ENCODE measurements around the gene GNG13.
"Not testable (repeated sequence)": the region's sequence is repeated elsewhere in the genome, so short reads cannot be mapped to it uniquely, and the experiment has no call there.

Gene GNG13

DNA sequence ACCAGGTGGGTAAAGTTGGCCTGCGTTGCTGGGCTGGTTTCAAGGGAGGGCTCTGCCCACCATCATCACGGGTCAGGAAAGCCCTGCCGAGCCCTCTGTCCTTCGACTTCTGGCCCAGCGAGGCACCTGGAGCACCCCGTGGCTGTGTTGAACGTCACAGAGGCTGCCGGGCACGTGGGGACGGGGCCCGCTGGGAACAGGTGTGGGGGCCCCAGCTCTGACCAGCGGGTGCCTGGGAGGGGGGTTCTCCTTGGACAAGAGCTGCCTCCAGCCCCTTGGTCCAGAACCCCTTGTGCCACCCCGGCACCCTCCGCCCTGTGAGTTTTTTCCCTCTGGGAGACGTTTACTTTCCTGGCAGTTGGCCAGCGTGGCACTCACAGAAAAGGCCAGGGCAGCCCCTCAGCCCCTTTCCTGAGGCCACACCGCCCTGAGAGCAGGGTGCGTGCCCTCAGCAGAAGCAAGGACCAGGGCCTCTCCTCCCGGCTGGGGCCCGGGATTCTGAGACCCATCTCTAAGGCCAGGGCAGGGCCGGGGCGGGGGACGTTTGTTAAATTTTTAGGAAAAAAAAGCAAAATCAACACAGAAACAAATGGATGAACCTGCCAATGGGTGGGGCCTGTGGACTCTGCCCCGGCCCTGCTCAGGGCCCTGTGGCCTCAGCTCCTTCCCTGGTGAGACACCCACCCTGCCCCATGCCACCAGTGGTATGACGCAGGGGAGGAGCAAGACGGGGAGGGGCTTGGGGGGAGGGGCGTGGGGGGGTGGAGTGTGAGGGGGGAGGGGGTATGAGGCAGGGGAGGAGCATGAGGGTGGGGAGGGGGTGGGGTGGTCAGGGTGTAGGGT lies 31.3 kb upstream of the GNG13 start:
- no peak for DNase-seq

DNA sequence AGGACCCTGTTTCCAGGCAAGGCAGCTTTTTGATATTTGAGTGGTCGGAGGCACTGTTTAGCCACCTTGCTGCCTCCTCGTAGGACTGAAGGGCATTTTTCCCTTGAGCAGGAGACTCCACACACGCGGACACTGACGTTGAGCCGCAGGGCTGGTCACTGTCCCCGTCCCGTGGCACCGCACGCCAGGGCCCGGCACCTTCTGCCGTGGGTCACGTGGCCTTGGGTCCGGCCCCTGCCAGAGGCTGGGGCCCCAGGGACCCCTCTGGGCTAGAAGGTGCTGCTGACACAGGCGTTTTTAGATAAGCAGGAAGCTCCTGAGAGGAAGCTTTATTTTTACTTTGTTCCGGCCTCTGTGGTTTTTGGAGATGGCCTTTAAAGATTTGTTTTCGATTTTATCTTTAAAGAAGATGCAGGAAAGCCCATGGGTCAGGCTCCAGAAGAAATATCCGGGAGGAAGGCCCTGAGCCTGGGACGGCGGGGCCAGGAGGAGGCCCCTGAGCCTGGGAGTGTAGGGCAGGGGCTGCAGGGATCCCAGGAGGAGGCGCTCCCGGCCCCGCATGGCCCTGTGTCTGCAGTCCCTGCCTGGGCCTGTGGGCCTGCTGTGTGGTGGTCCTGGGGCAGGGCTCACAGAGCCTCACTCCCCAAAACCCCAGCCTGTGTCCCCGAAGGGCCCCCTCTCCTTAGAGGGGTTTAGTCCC lies 30.5 kb upstream of the GNG13 start:
- no peak for DNase-seq

DNA sequence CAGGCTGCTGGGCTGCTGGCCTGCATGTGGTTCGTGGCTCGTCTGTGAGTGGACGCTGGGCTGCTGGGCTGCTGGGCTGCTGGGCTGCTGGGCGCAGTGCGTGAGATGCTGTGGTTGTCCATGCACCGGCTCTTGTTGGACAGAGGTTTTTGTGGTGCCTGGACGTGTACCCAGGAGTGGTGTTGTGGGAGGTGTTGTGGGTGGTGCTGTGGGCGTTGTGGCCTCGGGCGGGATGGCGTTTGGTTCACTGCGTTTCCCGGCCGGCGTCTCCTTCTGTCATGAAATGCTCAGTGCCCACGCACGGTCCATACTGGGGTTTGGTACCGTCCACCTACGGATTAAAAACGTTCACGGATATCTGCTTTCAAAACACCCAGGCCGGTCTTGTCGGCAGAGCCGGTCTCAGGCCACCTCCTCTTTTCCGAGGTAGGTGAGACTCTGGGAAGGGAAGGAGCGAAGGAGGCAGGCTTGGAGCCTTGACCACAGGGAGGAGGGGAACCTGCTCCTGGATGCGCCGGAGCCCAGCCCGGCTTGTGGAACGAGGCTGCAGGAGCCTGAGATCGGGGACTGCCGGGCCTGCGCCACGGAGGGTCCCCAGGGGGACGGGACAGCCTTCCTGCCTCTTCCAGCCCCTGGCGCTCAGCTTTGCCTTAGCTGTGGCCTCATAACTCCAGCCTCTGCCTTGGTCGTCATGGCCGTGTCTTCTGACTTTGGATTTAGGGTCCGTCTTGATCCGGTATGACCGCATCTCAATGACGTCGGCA lies 29.8 kb upstream of the GNG13 start:
- no peak for DNase-seq

DNA sequence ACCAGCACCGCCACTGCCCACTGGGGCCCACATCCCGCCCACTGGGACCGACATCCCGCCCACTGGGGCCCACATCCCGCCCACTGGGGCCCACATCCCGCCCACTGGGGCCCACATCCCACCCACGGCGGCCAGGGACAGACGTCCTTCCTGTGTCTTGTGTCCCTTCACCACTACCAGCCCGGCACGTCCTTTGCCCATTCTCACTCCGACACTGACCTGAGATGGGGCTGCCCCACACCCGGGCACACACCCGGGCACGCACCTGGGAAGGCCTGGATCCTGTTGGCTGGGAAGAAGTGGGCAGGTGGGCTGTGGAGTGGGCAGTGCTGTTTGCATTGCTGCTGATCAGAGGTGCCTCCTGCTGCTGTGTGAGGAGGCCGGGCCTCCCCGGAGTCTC lies 28.4 kb upstream of the GNG13 start:
- DNase-seq = no peak

DNA sequence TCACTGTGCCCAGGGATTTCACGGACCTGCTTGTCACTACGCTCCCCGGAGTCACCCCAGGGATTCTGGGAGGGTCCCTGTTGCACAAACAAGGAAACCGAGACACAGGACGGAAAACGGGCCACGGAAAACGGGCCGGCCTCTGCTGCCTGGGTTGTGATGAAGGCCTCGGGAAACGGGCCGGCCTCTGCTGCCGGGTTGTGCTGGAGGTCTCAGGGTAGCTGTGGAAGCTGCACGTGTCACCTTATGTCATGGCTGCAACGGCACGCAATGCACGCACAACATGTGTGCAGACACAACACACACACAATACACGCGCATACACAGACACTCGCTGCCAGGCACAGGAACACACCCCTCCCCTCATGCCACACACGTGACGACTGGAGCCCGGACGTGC lies 27.0 kb upstream of the GNG13 start:
- no peak for DNase-seq

DNA sequence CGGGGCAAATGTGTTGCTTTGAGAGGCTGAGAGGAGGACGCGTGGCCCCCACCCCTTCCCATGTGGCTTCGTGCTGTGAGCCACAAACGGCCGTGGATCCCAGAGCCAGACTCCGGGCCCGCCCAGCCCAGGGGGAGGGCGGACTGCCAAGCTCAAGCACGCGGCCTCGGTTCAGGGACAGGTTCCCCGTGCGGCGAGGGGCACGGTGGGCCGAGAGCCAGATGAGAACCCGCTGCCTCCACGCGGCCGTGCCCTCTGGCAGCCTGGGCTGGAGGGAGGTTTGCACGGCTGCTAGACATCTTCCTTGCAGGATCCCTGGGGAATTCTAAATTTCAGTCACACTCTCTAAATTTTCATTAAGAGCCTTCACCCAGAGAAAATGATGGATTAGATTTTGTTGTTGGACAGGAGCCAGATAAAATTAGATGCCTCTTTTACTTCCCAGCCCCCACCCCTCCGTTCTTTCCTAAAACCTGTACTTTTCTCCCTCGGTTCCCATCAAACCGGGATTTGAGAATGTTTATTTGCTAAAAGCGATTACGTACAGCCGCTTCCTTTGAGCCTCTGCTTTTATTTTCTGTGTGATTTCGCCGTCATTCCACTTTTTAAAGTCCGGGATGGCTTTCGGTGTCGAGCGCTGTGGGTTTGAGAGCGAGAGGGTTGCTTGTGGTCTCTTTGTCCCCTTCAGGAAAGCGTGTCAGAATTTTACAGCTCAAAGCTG lies 25.0 kb upstream of the GNG13 start:
- DNase-seq = no peak

DNA sequence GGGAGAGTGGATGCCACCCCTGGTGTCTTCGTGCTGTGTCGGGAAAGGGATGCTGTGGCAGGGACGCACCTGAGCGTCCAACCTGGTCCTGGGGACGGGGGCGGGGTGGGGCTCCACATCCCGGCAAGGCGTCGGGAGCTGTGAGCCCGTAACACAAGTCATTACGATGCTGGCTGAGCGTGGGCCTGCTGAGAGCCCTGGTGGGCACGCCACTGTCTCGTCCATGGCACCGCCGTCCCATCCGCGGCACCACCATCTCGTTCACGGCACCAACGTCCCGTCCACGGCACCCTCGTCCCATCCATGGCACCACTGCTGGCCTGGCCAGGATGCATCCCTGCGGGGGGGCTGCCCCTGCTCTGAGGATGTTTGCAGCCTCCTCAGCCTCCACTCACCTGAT lies 24.1 kb upstream of the GNG13 start:
- no peak for DNase-seq

DNA sequence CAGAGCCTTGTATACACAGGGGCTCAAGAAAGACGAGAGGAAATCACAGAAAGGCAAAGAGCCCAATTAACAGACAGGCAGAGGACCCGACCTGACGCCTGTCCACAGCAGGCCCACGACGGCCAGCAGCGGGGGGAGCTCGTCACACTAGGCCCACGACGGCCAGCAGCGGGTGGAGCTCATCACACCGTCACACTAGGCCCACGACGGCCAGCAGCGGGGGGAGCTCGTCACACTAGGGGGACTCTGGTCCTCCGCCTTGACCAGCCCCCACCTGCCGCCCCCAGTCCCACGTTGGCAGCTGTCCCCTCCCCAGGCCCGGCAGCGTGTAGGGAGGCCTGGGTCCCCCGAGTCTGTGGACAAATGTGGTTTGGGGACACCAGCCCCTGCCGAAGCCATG lies 23.7 kb upstream of the GNG13 start:
- DNase-seq = no peak

DNA sequence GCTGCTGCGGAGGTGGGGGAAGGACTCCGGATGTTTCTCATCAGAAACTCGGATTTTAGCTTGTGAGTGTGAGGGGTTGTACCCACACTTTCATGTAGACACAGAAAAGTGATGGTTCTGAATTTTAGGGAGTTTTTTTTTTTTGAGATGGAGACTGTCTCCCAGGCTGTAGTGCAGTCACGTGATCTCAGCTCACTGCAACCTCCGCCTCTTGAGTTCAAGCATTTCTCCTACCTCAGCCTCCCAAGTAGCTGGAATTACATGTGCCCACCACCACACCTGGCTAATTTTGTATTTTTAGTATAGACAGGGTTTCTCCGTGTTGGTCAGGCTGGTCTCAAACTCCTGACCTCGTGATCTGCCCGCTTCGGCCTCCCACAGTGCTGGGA lies 22.4 kb upstream of the GNG13 start:
- DNase-seq = no peak

DNA sequence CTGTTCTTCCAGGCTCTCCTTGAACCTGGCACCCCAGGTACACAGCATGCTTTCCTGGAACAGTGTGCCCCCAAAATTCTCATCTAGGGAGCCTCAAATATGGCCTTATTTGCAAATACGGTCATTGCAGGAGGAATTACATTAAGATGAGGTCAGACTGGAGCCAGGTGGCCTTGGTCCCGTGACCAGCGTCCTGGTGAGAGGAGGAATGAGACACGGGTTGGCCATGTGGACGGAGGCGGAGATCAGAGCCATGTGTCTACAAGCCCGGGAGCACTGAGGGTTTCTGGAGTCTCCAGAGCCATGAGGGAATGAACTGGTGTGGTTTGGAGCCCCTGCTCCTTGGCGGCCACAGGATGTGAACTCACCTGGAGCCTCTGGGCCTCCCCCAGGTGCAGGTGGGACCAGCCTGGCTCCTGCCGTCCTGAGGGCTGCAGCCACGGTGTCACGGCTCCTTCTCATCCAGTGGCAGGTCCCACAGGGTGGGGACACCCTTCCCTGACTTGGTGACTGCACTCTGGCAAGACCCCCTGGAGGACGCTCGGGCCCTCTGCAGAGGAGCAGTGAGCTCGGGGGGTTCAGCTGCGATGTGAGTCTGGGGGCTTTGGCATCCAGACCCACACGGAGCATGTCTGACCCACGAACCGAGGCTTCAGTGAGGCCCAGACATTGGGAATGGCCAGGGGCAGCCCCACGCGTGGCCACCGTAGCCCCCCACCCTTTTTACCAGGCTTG lies 21.8 kb upstream of the GNG13 start:
- DNase-seq = no peak

DNA sequence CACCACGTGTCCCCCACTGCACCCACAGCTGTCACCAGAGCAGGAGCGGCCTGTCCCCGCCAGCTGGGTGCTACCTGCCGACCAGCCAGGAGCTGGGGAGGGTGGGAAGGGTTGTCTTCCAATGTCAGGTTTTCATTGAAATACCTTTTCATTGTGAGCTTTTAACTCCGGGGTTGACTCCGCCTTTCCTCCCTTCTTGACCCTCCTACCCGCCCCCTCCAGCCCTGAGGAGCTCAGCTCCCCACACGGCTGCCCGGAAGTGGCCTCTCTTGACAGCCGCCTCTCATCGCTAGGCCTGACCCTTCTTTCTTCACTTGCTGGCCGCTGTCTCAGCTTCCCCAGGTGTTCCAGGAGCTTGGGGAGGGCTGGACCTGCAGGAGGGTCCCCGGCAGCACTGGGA lies 21.2 kb upstream of the GNG13 start:
- no peak for DNase-seq

DNA sequence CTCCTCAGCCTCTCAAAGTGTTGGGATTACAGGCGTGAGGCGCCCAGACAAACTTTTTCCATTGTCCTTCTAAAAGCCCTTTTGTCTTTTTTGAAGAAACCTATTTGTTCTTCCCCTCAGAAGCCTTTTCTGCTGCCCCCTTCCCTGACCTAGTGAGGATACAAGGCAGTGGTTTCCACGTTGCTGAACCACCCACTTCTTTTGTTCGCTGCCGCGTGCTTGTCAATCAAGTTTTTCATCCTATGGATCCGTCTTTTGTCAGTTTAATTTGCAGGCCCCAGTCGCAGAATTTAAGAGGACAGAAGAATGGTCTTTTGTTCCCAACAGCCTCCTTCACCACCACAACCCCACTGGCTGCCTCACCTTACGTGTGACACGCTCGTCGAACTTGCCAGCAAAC lies 20.2 kb upstream of the GNG13 start:
- no peak for DNase-seq

DNA sequence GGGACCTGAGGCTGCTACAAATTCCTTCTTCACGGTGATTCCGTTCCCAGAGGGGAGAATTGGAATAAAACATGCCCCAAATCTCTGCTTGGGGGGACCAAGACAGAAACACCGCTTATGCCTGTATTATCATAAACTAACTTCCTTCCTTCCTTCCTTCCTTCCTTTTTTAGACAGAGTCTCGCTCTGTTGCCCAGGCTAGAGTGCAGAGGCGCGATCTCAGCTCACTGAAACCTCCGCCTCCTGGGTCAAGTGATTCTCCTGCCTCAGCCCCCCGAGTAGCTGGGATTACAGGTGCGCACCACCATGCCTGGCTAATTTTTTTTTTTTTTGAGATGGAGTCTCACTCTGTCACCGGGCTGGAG lies 19.5 kb upstream of the GNG13 start:
- not testable (repeated sequence) for DNase-seq

DNA sequence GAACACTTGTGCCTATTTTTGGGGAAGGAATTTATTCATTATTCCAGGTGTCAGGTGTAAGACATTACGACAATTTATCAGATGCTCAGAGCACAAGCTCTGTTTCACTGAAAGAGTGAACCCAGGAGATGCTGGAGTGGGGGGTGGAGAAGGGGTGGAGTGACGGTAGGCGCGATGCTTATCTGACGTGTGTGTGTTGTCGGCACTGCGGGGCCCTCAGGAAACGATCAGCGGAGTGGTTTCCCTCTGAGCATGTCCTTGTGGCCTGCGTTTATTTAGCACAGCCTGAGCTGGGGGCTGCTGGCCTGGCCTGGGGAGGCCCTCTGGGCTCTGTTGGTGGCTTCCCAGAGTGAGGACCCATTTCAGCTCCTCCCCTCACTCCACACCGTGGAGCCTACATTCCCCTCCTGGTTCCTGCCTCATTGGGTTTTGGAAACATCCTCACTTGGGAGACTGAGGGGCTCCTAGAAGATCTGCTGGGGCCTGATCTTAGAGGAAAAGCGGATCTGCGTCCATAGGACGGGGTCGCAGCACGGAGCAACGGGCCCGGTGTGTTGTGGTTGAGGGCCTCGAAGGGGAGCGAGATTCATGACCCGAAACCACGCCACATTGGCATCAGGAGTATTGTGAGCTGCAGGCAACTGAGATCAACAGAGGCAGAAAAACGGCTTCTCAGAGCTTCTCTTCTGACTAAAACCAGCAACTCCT lies 19.0 kb upstream of the GNG13 start:
- no peak for DNase-seq

DNA sequence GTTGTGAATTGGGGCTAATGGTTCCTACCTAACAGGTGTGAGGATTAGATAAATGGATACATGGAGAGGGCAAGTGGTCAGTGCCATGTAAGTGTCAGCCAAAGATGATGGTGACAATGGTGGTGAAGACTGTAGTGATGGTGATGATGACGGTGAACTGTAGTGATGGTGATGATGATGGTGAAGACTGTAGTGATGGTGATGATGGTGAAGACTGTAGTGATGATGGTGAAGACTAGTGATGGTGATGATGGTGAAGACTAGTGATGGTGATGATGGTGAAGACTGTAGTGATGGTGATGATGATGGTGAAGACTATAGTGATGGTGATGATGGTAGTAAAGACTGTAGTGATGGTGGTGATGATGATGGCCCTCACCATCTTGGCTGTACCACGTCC lies 18.1 kb upstream of the GNG13 start:
- DNase-seq = no peak

DNA sequence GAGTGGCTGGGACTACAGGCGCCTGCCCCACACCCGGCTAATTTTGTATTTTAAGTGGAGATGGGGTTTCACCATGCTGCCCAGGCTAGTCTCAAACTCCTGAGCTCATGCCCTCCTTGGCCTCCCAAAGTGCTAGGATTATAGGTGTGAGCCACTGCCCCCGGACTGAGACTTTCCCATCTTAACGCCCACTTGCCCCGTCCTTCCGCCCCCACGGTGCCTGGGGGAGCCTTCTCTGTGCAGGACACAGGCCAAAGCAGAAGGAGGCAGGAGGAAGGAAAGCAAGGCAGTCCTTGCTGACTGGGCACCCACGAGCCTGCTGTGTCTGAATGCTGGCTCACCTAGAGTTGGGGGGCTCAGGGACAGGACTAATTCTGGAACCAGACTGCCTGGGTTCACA lies 17.6 kb upstream of the GNG13 start:
- no peak for DNase-seq

DNA sequence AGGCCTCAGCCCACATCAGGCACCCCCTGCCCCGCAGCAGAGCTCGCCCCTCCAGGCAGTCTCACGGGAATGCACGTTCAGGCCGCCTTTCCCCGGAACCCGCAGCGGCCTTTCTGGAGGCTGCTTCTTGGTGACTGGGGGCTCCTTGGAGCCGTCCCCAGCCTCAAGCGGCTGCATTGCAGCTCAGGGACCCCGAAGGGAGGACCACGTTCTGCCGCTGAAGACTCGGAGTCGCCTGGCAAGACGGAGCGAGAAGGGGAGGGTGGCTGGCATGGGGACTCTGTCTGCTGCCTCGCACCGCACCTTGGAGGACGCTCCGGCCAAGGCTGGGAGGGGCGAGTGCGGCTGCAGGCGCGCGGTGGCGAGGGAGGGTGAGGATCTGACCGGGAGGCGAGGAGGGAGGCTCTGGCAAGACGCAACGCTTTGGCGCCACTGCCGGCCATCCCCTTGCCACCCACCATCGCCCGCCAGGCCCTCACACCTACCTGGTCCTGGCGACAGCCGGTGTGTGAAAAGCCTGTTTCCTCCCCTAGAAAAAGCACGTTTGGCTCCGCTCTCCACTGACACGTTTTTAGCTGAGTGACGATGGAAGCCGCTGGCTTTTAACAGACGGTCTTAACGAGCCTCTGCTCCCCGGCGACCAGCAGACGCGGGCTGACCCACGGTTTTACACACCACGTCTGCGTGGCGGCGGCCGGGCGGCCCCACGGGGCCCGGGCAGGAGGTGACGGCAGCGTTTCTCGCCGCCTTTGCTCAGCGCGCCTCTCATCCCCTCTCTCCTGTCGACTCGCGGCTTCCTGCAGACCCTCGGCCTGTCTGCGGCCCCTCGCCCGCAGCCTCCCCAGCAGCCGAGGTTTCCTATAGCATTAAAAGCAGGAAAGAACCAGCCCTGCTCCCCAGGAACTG lies 16.7 kb upstream of the GNG13 start:
- no peak for DNase-seq

DNA sequence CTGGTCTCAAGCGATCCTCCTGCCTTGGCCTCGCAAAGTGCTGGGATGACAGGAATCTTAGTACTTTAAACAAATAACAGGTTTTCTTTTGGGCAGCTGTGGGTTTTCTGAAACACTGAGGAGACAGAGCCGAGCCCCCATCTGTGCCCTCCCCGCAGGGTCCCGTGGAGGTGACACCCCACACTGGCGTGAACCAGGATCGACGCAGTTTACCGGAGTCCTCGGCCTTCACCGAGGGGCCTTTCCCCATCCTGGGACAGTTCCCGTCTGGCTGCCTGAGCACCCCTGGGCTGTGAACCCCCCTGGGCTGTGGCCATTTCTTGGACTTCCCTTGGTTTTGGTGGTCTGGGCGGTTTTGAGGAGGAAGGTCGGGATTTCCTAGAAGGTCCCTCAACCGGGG lies 15.3 kb upstream of the GNG13 start:
- no peak for DNase-seq

DNA sequence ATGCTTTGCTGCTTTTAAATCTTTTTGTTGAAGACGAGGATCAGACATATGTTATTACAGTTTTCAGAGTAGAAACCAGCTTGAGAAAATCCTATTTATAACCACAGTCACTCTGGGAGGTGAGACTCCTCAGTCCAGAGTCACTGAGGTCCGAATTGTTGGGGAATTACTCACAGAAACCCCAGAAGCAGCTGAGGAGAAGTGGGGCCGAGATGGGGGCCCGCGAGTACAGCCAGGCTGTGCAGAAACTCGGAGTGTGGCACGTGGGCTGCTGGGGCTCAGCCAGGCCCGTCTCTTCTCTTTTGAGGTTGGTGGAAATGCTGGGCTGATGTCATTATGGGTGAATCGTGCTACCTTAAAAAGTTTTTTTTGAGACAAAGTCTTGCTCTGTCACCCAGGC lies 14.4 kb upstream of the GNG13 start:
- no peak for DNase-seq

DNA sequence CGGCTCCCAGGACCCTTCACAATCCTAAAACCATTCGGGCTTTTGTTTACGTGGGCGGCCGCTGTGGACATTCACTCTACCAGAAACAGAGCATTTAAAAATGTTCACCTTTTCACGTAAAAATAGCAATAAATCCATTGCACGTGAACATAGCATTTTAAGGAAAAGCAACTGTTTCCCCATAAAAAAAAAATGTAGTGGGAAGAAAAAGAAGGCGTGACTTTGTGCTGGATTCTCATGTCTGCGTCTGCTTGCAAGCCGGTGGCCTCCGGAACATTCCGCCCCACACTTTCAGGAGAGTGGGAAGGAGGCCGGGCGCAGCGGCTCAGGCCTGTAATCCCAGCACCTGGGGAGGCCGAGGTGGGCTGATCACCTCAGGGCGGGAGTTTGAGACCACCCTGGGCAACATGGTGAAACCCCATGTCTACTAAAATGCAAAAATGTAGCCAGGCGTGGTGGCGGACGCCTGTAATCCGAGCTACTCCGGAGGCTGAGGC lies 13.4 kb upstream of the GNG13 start:
- DNase-seq = no peak

Data from GF-D8 (cell line).